GM19238 (cell line): ENCODE results near the gene NEXN.
"Not testable (repeated sequence)": the region's sequence is repeated elsewhere in the genome, so short reads cannot be mapped to it uniquely, and the experiment has no call there.

Source experiments
- DNase-seq: peaks from one replicate; pipeline ENCODE4 v3.0.0; 2011; ENCODE audit warnings: low spot score; ENCODE audit not compliant: insufficient read length

The NEXN gene

GRCh38 chr1:77958850-77959249, 70.4 kb downstream of the NEXN start:
- DNase-seq = no peak

- DNase-seq = no peak
These were observed 73.0 kb downstream of the NEXN start for GRCh38 chr1:77961392-77961791.

GRCh38 chr1:77966291-77966690, 77.9 kb downstream of the NEXN start:
- DNase-seq = no peak

GRCh38 chr1:77970192-77970591, 81.8 kb downstream of the NEXN start:
- DNase-seq = no peak

GRCh38 chr1:77972080-77972479, 83.7 kb downstream of the NEXN start:
- no peak for DNase-seq

GRCh38 chr1:77975386-77975785, 87.0 kb downstream of the NEXN start:
- DNase-seq = no peak

- DNase-seq = no peak
These were observed 87.5 kb downstream of the NEXN start for GRCh38 chr1:77975907-77976306.

GRCh38 chr1:77976433-77977076, 88.1 kb downstream of the NEXN start:
- no peak for DNase-seq

GRCh38 chr1:77977989-77978292, 89.5 kb downstream of the NEXN start:
- no peak for DNase-seq

GRCh38 chr1:77978293-77978968, 90.0 kb downstream of the NEXN start:
- DNase-seq = peak; percentile 45

- DNase-seq = peak; percentile 55
These were observed 90.8 kb downstream of the NEXN start, which contains the start of gene FUBP1 for GRCh38 chr1:77978969-77979876. TSS of gene FUBP1 (minus strand) at chr1:77979072. CDS start at chr1:77979004, 68 bp downstream.

- not testable (repeated sequence) for DNase-seq
These were observed 95.0 kb downstream of the NEXN start for GRCh38 chr1:77983352-77983996.

- no peak for DNase-seq
These were observed 95.6 kb downstream of the NEXN start for GRCh38 chr1:77983997-77984355.

GRCh38 chr1:77984629-77985028, 96.2 kb downstream of the NEXN start:
- DNase-seq = no peak

- no peak for DNase-seq
These were observed 98.4 kb downstream of the NEXN start for GRCh38 chr1:77986810-77987209.

- no peak for DNase-seq
These were observed 99.5 kb downstream of the NEXN start for GRCh38 chr1:77987919-77988318.

- no peak for DNase-seq
These were observed 101.3 kb downstream of the NEXN start for GRCh38 chr1:77989744-77990143.

GRCh38 chr1:77990629-77991204, 102.3 kb downstream of the NEXN start:
- no peak for DNase-seq

- no peak for DNase-seq
These were observed 103.2 kb downstream of the NEXN start for GRCh38 chr1:77991638-77992037.
